ENCODE data around the gene ALG12. TPM values are rescaled to one million over a fixed set of nuclear protein-coding genes. Genes with fewer than 3 reads are reported as not detected.

The ALG12 gene
- total and polyA plus RNA-seq, 2 experiments from 2014 or later: 21.9 to 24.4 TPM

DNA sequence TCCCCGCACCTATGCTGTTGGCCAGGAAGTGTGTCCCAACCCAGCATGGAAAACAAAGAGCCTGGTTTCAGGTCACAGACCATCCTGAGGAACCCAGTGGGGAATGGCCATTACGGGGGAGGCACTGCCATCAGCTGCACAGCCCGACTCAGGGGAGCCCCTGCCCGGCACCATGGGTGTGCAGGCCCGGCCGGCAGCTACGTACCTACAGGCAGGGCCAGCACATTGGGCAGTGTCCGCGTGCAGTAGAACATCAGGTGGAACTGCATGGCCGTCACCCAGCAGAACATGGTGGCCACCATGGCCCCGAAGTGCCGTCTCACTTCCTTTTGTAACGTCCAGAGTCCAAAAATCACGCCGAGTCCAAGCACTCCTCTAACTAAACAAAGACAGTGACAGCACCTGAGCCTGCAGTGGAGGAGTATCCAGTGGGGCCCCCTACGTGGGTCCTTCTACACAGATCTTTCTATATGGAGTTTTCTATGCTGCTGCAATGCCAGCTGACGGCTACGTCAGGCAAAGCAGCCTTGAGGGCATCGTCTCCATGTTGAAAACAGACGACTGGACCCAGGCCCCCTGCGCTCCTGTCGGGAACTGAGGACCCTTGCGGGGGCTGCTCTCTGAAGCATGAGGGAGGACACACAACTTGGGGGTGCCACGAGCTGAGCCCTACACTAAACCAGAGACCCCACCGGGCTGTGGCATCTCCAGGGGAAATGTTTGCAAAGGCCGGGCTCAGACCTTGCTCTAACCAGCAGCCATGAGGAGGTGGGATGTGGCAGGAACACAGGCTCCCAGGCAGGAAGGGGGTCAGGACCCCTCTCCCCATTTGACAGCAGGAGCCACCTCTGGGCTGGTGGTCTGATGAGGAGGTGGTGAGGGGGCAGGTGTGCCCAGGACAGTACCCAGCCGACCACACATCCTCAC, 7.7 kb downstream of the ALG12 start:
- no peak overlapping the region for H3K27ac ChIP-seq
- DNase-seq: no peak
- H3K9ac ChIP-seq: no peak overlapping the region
- H4K20me1 ChIP-seq (ENCODE audit: insufficient read depth): no peaks in the 10 kb centered on the region
- no peak overlapping the region for H2AFZ ChIP-seq
- no peak overlapping the region for H3K4me3 ChIP-seq
- H3K36me3 ChIP-seq (ENCODE audit: low read depth): no peaks in the 10 kb centered on the region
- H3F3A ChIP-seq (ENCODE audit: insufficient read depth): no peaks in the 10 kb centered on the region
- no peaks in the 10 kb centered on the region for H3K27me3 ChIP-seq (replicated peaks; ENCODE audit: insufficient read depth)
- no peaks in the 10 kb centered on the region for H3K4me1 ChIP-seq (ENCODE audit: insufficient read depth)
- in situ Hi-C loops (cut with MboI): no loop called here
- TF ChIP-seq EZH2phosphoT487 (IDR thresholded peaks at IDR 0.05; ENCODE audit: insufficient read depth, low read depth): no peak
- no peak for TF ChIP-seq EZH2 (IDR thresholded peaks at IDR 0.05; ENCODE audit: insufficient read depth, poor library complexity, severe bottlenecking)
- H3K4me2 ChIP-seq (ENCODE audit: unreplicated experiment): no peak overlapping the region
- peaks cover 5% of the 10 kb centered on the region; the same call in 1 of the 2 replicates for H3K79me2 ChIP-seq (ENCODE audit: insufficient read depth)
- no peaks in the 10 kb centered on the region for H3K9me2 ChIP-seq (ENCODE audit: insufficient read depth)
- WGBS, 2 experiments (ENCODE audit: low coverage in 1 of 2, low lambda C conversion rate in 2 of 2, missing lambda C conversion rate in 2 of 2): 95 to 96% methylated on average over 25 to 26 of the region's 27 CpGs
- no peaks in the 10 kb centered on the region for H3K9me3 ChIP-seq (ENCODE audit: low read depth)

DNA sequence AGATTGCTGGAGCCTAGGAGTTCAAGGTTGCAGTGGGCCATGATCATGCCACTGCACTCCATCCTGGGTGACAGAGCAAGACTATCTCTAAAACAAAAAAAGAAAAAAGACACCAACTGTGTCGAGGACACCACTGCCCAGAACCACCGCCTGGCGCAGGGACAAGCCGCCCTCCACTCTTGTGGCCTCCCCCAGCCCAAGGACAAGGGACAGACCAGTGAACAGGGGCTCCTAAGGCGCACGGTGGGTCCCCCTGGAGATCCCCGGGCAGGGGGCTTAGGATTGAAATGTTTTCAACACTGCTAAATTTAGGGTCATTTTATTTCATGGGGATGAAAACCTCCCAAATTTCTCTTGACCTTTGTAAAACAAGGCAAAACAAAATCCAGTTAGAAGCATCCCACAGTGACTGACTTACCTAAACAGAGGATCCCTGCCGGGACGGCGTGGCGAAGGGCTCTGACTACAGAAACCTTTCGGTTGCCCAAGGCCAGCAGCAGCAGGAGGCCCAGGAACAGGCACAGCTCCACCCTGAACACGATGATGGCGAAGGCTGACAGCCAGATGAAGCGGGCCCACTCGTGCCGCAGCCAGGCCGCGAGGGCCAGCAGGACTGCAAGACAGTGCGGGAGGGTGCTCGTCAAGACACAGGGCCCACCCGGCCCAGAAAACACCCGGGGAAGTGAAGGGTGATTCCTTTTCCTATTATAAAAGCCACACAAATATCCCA, 8.6 kb downstream of the ALG12 start:
- no peak for DNase-seq
- no peak overlapping the region for H2AFZ ChIP-seq

DNA sequence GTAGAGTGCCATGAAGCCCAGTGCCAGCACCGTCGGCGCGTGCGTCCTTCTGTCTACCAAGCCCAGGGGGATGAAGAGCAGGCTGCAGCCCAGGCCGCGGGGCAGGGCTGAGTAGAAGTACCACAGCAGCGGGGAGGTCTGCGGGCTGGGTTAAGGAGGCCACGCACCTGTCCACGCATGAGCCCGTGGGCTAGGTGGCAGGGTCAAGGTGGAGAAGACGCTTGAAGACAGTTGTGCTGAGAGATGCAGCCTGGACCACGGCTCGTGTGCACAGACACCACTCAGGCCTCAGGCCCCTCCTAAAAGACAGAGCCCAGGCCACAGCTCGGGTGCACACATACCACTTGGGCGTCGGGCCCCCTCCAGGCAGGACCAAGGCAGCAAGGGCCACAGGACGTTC, 10.4 kb downstream of the ALG12 start:
- H3K27me3 ChIP-seq (replicated peaks; ENCODE audit: insufficient read depth): no peaks in the 10 kb centered on the region
- in situ Hi-C loops (cut with MboI): no loop called here
- no peaks in the 10 kb centered on the region for H3F3A ChIP-seq (ENCODE audit: insufficient read depth)
- H3K4me3 ChIP-seq: no peak overlapping the region
- WGBS, 2 experiments (ENCODE audit: low coverage in 1 of 2, low lambda C conversion rate in 2 of 2, missing lambda C conversion rate in 2 of 2): 95 to 97% methylated on average over 19 of the region's 19 CpGs
- no peaks in the 10 kb centered on the region for H3K9me2 ChIP-seq (ENCODE audit: insufficient read depth)
- H3K9ac ChIP-seq: no peak overlapping the region
- DNase-seq: no peak
- H3K27ac ChIP-seq: no peak overlapping the region
- H4K20me1 ChIP-seq (ENCODE audit: insufficient read depth): no peaks in the 10 kb centered on the region
- no peaks in the 10 kb centered on the region for H3K79me2 ChIP-seq (ENCODE audit: insufficient read depth)
- H3K36me3 ChIP-seq (ENCODE audit: low read depth): no peaks in the 10 kb centered on the region
- H2AFZ ChIP-seq: no peak overlapping the region
- H3K4me2 ChIP-seq (ENCODE audit: unreplicated experiment): no peak overlapping the region
- TF ChIP-seq EZH2phosphoT487 (IDR thresholded peaks at IDR 0.05; ENCODE audit: insufficient read depth, low read depth) (no peak), EZH2 (IDR thresholded peaks at IDR 0.05; ENCODE audit: insufficient read depth, poor library complexity, severe bottlenecking) (no peak)
- no peaks in the 10 kb centered on the region for H3K4me1 ChIP-seq (ENCODE audit: insufficient read depth)
- no peaks in the 10 kb centered on the region for H3K9me3 ChIP-seq (ENCODE audit: low read depth)

More for the DNA sequence above, 8.6 kb downstream of the ALG12 start:
- H4K20me1 ChIP-seq (ENCODE audit: insufficient read depth): no peaks in the 10 kb centered on the region
- H3K79me2 ChIP-seq (ENCODE audit: insufficient read depth): peaks cover 2% of the 10 kb centered on the region; the same call in 1 of the 2 replicates
- no peaks in the 10 kb centered on the region for H3K9me3 ChIP-seq (ENCODE audit: low read depth)
- no peaks in the 10 kb centered on the region for H3K4me1 ChIP-seq (ENCODE audit: insufficient read depth)
- H3K4me2 ChIP-seq (ENCODE audit: unreplicated experiment): no peak overlapping the region
- 93 to 94% methylated on average over 23 of the region's 23 CpGs for WGBS, 2 experiments (ENCODE audit: low coverage in 1 of 2, low lambda C conversion rate in 2 of 2, missing lambda C conversion rate in 2 of 2)
- H3K9me2 ChIP-seq (ENCODE audit: insufficient read depth): no peaks in the 10 kb centered on the region
- no peak for TF ChIP-seq EZH2 (IDR thresholded peaks at IDR 0.05; ENCODE audit: insufficient read depth, poor library complexity, severe bottlenecking)
- H3F3A ChIP-seq (ENCODE audit: insufficient read depth): no peaks in the 10 kb centered on the region
- in situ Hi-C loops (cut with MboI): no loop called here
- H3K4me3 ChIP-seq: no peak overlapping the region
- H3K36me3 ChIP-seq (ENCODE audit: low read depth): no peaks in the 10 kb centered on the region
- H3K27me3 ChIP-seq (replicated peaks; ENCODE audit: insufficient read depth): no peaks in the 10 kb centered on the region
- no peak overlapping the region for H3K9ac ChIP-seq
- H3K27ac ChIP-seq: no peak overlapping the region

DNA sequence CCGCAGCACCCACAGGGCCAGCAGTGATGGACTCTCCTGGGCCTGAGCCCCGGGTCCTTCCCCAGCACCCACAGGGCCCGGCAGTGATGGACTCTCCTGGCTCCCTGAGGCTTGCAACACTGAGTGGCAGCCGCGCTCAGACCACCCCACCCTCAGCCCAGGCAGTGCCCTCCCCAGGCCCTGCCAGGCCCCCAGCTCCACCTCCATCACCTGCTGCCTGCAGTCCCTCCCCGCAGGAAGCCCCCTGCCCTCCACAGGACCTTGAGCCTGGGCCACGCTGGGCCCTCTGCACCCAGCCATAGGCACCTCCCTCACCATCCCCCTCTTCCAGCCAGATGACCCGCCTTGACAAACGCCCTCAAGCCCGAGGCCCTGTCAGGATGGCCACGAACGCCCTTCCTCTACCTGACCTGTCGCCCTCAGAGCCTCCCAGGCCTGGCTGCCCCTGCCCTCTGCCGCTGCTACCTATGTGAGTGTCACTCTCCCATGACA, 11.4 kb downstream of the ALG12 start:
- Histone ChIP-seq H3K4me1 (ENCODE audit: insufficient read depth) (no peaks in the 10 kb centered on the region), H3K4me2 (ENCODE audit: unreplicated experiment) (no peak overlapping the region), H3K27ac (no peak overlapping the region), H4K20me1 (ENCODE audit: insufficient read depth) (no peaks in the 10 kb centered on the region), H2AFZ (no peak overlapping the region), H3K27me3 (replicated peaks; ENCODE audit: insufficient read depth) (no peaks in the 10 kb centered on the region), H3K36me3 (ENCODE audit: low read depth) (no peaks in the 10 kb centered on the region), H3K79me2 (ENCODE audit: insufficient read depth) (no peaks in the 10 kb centered on the region), H3F3A (ENCODE audit: insufficient read depth) (no peaks in the 10 kb centered on the region), H3K9ac (no peak overlapping the region), H3K9me3 (ENCODE audit: low read depth) (no peaks in the 10 kb centered on the region), H3K4me3 (no peak overlapping the region), H3K9me2 (ENCODE audit: insufficient read depth) (no peaks in the 10 kb centered on the region)
- in situ Hi-C loops (cut with MboI): no loop called here
- DNase-seq: no peak
- WGBS, 2 experiments (ENCODE audit: low coverage in 1 of 2, low lambda C conversion rate in 2 of 2, missing lambda C conversion rate in 2 of 2): 94% methylated on average over 8 to 13 of the region's 14 CpGs
- no peak for TF ChIP-seq EZH2 (IDR thresholded peaks at IDR 0.05; ENCODE audit: insufficient read depth, poor library complexity, severe bottlenecking)

All from GM23248 (cell line).